T-helper 17 cell (primary cell): Measurements from ENCODE around the gene C18orf54. TPM values are rescaled to one million over a fixed set of nuclear protein-coding genes. Genes with fewer than 3 reads are reported as not detected.
A peak's percentile ranks its signal among the peaks of the same experiment; 100 is the strongest.
"Not testable (repeated sequence)": the region's sequence is repeated elsewhere in the genome, so short reads cannot be mapped to it uniquely, and the experiment has no call there.

Experiments used
- ATAC-seq: fragments of 150-1000 bp; cut with Tn5 transposase; 2 replicates; pipeline ENCODE4 v1.10.0; 2021; ENCODE audit warnings: mild to moderate bottlenecking, moderate library complexity
- DNase-seq, 3 donors: peaks; one replicate each; pipeline versions ENCODE4 v3.0.0 to v3.0.0-alpha.2; 2020 to 2021
- H3K9me3 ChIP-seq: one replicate; pipeline ENCODE4 v1.7.0; 2013; ENCODE audit warnings: low read length, mild to moderate bottlenecking; ENCODE audit not compliant: control insufficient read depth, poor library complexity, severe bottlenecking
- H3K27ac Mint-ChIP-seq: one replicate; pipeline ENCODE4 v1.8.0; 2022; ENCODE audit warnings: mild to moderate bottlenecking, moderate library complexity, mixed read lengths
- H3K27me3 Mint-ChIP-seq: one replicate; pipeline ENCODE4 v1.8.0; 2022; ENCODE audit warnings: mixed read lengths
- H3K36me3 Mint-ChIP-seq: one replicate; pipeline ENCODE4 v1.8.0; 2022; ENCODE audit warnings: low read depth, mixed read lengths
- H3K4me1 Mint-ChIP-seq: one replicate; pipeline ENCODE4 v1.8.0; 2022; ENCODE audit warnings: mild to moderate bottlenecking, mixed read lengths
- H3K4me3 Mint-ChIP-seq: one replicate; pipeline ENCODE4 v1.8.0; 2022; ENCODE audit warnings: mild to moderate bottlenecking, moderate library complexity, mixed read lengths
- total RNA-seq, 4 donors: library from RNA in 2 of 4; stranded (reverse) in 2 of 4; gene quantifications; one replicate each; pipeline ENCODE4 v1.2.3 and lab custom pipeline; 2022 to 2026

C18orf54 gene
- total RNA-seq, 2 donors from 2014 or later = 0.92 to 1.5 TPM

DNA sequence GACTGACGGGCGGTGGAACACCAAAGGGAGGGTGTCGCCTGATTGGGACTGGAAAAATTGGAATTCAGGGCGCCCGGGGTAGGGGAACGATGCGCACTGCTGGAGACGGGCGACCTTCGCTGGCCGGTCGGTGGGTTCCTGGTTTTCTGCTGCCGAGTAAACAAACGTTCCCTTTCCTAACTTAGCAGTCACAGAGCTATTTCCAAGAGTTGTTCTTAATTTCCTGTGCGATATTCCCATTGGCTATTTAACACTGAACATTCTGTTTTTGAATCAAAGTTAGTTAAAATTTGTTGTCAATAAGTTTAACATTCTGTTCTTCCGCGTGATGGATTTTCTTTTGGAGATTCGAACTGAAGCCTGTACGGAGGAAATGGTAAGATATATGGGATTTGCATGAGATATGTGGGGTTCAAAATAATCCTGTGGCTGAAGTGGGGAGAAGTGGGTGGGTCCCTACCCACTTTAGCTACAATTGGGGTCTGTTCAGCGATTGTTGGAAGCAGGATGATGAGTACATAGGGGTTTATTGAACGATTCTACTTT lies 862 bp downstream of the C18orf54 start:
- peaks cover 13% of the 10 kb centered on the region for H3K4me1 Mint-ChIP-seq
- H3K27ac Mint-ChIP-seq = peak overlapping the region; percentile 98
- ATAC-seq (peak; percentile 0), DNase-seq (no peak)
- peaks cover 11% of the 10 kb centered on the region for H3K27me3 Mint-ChIP-seq
- H3K9me3 ChIP-seq = no peaks in the 10 kb centered on the region
- H3K4me3 Mint-ChIP-seq = peak overlapping the region; percentile 100
- peaks cover 4% of the 10 kb centered on the region for H3K36me3 Mint-ChIP-seq

DNA sequence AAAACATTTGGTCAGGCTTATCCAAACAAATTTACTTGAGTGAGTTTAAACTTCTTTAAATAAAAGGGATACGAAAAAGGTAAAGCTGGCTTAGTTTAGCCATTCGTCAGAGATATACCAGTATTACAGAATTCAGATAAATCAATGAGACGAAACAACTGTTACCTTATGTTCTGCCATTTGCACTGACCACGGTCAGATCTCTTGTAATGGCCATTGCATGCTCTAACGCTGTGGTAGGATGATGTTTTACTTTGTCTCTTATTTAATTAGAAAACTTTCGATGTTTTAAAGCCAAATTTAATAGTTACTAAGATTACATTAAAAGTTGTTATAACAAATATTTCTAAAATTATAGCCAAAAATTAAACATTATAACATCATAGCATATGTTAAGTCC lies 1.5 kb downstream of the C18orf54 start:
- no peak overlapping the region for H3K27ac Mint-ChIP-seq
- peaks cover 13% of the 10 kb centered on the region for H3K4me1 Mint-ChIP-seq
- DNase-seq (no peak), ATAC-seq (no peak)
- peak overlapping the region; percentile 100 for H3K4me3 Mint-ChIP-seq
- H3K27me3 Mint-ChIP-seq = peaks cover 11% of the 10 kb centered on the region
- no peaks in the 10 kb centered on the region for H3K9me3 ChIP-seq
- peaks cover 4% of the 10 kb centered on the region for H3K36me3 Mint-ChIP-seq

- H3K9me3 ChIP-seq = no peaks in the 10 kb centered on the region
- Mint-ChIP-seq H3K4me1 (peaks cover 13% of the 10 kb centered on the region), H3K4me3 (no peak overlapping the region), H3K27me3 (peaks cover 5% of the 10 kb centered on the region), H3K27ac (no peak overlapping the region), H3K36me3 (peaks cover 4% of the 10 kb centered on the region)
- DNase-seq (no peak), ATAC-seq (no peak)
These were observed 2.7 kb downstream of the C18orf54 start for GRCh38 chr18:54360406-54360805.

DNA sequence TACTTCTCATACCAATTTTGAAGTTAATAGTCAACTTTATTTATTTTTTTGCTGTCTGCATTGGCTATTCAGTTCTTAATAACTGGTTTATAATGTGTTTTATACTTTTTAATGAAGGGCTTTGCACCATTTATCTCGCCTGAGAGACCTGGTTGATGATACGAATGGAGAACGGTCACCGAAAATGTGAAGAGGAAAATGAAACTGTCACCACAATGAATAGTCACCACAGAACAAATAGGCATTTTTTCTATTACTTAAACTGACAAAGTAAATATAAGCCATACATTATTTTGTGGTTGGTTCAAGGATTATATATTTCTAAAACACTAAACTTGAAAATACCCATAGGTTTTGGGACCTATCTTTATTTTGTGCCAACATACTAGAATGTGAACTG lies 20.4 kb downstream of the C18orf54 start:
- no peaks in the 10 kb centered on the region for H3K9me3 ChIP-seq
- H3K27me3 Mint-ChIP-seq = no peaks in the 10 kb centered on the region
- H3K4me1 Mint-ChIP-seq = no peaks in the 10 kb centered on the region
- ATAC-seq (no peak), DNase-seq (no peak)
- H3K36me3 Mint-ChIP-seq = peaks cover 4% of the 10 kb centered on the region
- H3K27ac Mint-ChIP-seq = no peak overlapping the region
- peak overlapping the region; percentile 19 for H3K4me3 Mint-ChIP-seq

GRCh38 chr18:54381640-54382039 lies 23.9 kb downstream of the C18orf54 start:
- Mint-ChIP-seq H3K4me3 (no peak overlapping the region), H3K27ac (no peak overlapping the region), H3K36me3 (peaks cover 4% of the 10 kb centered on the region), H3K4me1 (no peaks in the 10 kb centered on the region), H3K27me3 (no peaks in the 10 kb centered on the region)
- no peaks in the 10 kb centered on the region for H3K9me3 ChIP-seq
- ATAC-seq = no peak
- DNase-seq = no peak

DNA sequence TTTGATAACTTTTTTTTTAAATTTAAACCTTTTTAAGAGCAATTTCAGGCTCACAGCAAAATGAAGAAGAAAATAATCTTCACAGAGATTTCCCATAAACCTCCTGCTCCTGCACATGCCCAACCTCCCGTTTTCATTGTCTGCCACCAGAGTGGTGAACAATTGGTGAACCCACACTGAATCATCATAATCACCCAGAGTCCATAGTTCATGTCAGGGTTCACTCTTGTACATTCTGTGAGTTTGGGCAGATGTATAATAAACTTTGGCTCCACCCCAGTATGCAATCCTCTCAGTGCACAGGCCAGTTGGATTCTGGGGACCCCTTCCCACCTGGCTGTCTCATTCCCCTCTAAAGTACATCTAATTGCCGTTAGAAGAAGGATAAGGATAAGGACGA lies 24.4 kb downstream of the C18orf54 start:
- Mint-ChIP-seq H3K27me3 (peaks cover 4% of the 10 kb centered on the region), H3K4me3 (no peak overlapping the region), H3K4me1 (no peaks in the 10 kb centered on the region), H3K36me3 (peaks cover 4% of the 10 kb centered on the region), H3K27ac (no peak overlapping the region)
- DNase-seq (no peak), ATAC-seq (no peak)
- no peaks in the 10 kb centered on the region for H3K9me3 ChIP-seq

GRCh38 chr18:54382733-54383252 lies 25.1 kb downstream of the C18orf54 start:
- Mint-ChIP-seq H3K36me3 (peaks cover 4% of the 10 kb centered on the region), H3K27ac (no peak overlapping the region), H3K27me3 (peaks cover 6% of the 10 kb centered on the region), H3K4me1 (no peaks in the 10 kb centered on the region), H3K4me3 (no peak overlapping the region)
- ATAC-seq (no peak), DNase-seq (no peak)
- no peaks in the 10 kb centered on the region for H3K9me3 ChIP-seq

- peaks cover 15% of the 10 kb centered on the region for H3K27me3 Mint-ChIP-seq
- no peak for ATAC-seq
- H3K4me3 Mint-ChIP-seq = no peak overlapping the region
- peaks cover 4% of the 10 kb centered on the region for H3K36me3 Mint-ChIP-seq
- H3K4me1 Mint-ChIP-seq = peaks cover 10% of the 10 kb centered on the region
- no peaks in the 10 kb centered on the region for H3K9me3 ChIP-seq
- no peak overlapping the region for H3K27ac Mint-ChIP-seq
- DNase-seq = no peak
These were observed 28.3 kb downstream of the C18orf54 start for GRCh38 chr18:54386043-54386442.

GRCh38 chr18:54386800-54387495 lies 29.2 kb downstream of the C18orf54 start:
- Mint-ChIP-seq H3K27me3 (peaks cover 15% of the 10 kb centered on the region), H3K4me1 (peaks cover 11% of the 10 kb centered on the region)
- DNase-seq, H3K27ac Mint-ChIP-seq, H3K36me3 Mint-ChIP-seq, ATAC-seq, H3K4me3 Mint-ChIP-seq, H3K9me3 ChIP-seq: not testable (repeated sequence)

- ATAC-seq (no peak), DNase-seq (no peak)
- H3K4me3 Mint-ChIP-seq = no peak overlapping the region
- H3K27me3 Mint-ChIP-seq = peaks cover 15% of the 10 kb centered on the region
- no peak overlapping the region for H3K27ac Mint-ChIP-seq
- H3K4me1 Mint-ChIP-seq = peaks cover 13% of the 10 kb centered on the region
- H3K36me3 Mint-ChIP-seq = no peaks in the 10 kb centered on the region
- no peaks in the 10 kb centered on the region for H3K9me3 ChIP-seq
These were observed 29.9 kb downstream of the C18orf54 start for GRCh38 chr18:54387631-54388030.

- Mint-ChIP-seq H3K27ac (no peak overlapping the region), H3K36me3 (no peaks in the 10 kb centered on the region), H3K27me3 (peaks cover 15% of the 10 kb centered on the region), H3K4me3 (no peak overlapping the region), H3K4me1 (peaks cover 14% of the 10 kb centered on the region)
- H3K9me3 ChIP-seq = no peaks in the 10 kb centered on the region
- no peak for DNase-seq
- ATAC-seq = peak; percentile 36
These were observed 30.8 kb downstream of the C18orf54 start for GRCh38 chr18:54388203-54389142.

- Mint-ChIP-seq H3K4me3 (no peak overlapping the region), H3K27ac (no peak overlapping the region), H3K27me3 (peaks cover 15% of the 10 kb centered on the region), H3K4me1 (peaks cover 16% of the 10 kb centered on the region), H3K36me3 (no peaks in the 10 kb centered on the region)
- DNase-seq = no peak
- H3K9me3 ChIP-seq = no peaks in the 10 kb centered on the region
- ATAC-seq = no peak
These were observed 31.4 kb downstream of the C18orf54 start for GRCh38 chr18:54389143-54389505.

DNA sequence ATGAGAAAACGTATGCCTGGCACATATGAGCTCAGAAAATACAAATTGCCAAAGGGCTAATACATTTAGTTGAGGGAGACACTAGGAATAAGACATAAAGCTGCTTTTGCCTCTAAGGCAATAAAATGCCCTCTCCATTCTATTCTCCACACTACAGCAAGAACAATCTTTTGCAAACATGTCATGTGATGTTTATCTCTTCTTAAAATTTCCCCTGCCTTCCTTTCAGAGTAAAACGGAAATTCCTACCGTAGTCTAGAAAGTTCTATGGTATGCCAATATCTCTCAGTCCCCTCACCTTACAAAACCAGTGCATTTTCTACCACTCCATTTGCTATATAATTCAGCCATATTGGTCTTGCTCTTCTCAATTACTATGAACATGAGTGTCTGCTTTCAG lies 33.1 kb downstream of the C18orf54 start:
- H3K27me3 Mint-ChIP-seq = peaks cover 15% of the 10 kb centered on the region
- DNase-seq (no peak), ATAC-seq (no peak)
- H3K4me1 Mint-ChIP-seq = peaks cover 16% of the 10 kb centered on the region
- no peak overlapping the region for H3K4me3 Mint-ChIP-seq
- H3K36me3 Mint-ChIP-seq = no peaks in the 10 kb centered on the region
- H3K27ac Mint-ChIP-seq = no peak overlapping the region
- no peaks in the 10 kb centered on the region for H3K9me3 ChIP-seq
